ENCODE results near the gene ZNF100.

- TF ChIP-seq CTCF (conservative IDR thresholded peaks at IDR 0.05 in 1 of 2, IDR thresholded peaks at IDR 0.05 in 1 of 2; ENCODE audit: low read depth in 1 of 2, low read length in 2 of 2) (no peak), EZH2 (IDR thresholded peaks at IDR 0.05; ENCODE audit: low read length, missing control alignments) (no peak)
Observed at GRCh38 chr19:21691661-21692060, 75.7 kb downstream of the ZNF100 start.

Measured in fibroblast of lung (primary cell).